Upper lobe of left lung (tissue), 6 donors: ENCODE results near the gene BTBD2. TPM values are rescaled to one million over a fixed set of nuclear protein-coding genes. Genes with fewer than 3 reads are reported as not detected.

Experiments used
- ATAC-seq, 2 donors: fragments of 200-7000 bp; cut with Tn5 transposase; one replicate each; pipeline ENCODE4 v1.9.1; 2022; ENCODE audit warnings: mild to moderate bottlenecking in 2 of 2, moderate library complexity in 2 of 2; ENCODE audit not compliant: low FRiP score in 2 of 2
- DNase-seq, 2 donors: peaks; one replicate each; pipeline ENCODE4 v3.0.0-alpha.2; 2019 to 2020
- H3K27ac ChIP-seq, 4 donors: fragments of 200-600 bp; sonication (generic); one replicate each; pipeline ENCODE4 v1.5.1; 2016 to 2019
- H3K27me3 ChIP-seq, 4 donors: fragments of 200-600 bp; sonication (generic); one replicate each; pipeline ENCODE4 v1.5.1; 2017 to 2019
- H3K36me3 ChIP-seq, 4 donors: fragments of 200-600 bp; sonication (generic); one replicate each; pipeline ENCODE4 v1.5.1; 2016 to 2019
- H3K4me1 ChIP-seq, 4 donors: fragments of 200-600 bp; sonication (generic); one replicate each; pipeline ENCODE4 v1.5.1; 2018 to 2019
- H3K4me3 ChIP-seq, 4 donors: fragments of 200-600 bp; sonication (generic); one replicate each; pipeline ENCODE4 v1.5.1; 2017 to 2019; ENCODE audit warnings: mild to moderate bottlenecking in 2 of 4, moderate library complexity in 1 of 4
- H3K9me3 ChIP-seq, 4 donors: fragments of 200-600 bp; sonication (generic); one replicate each; pipeline ENCODE4 v1.5.1; 2018 to 2019
- EP300 ChIP-seq, 4 donors: sonication (generic); formaldehyde crosslinking; IDR thresholded peaks; one replicate each; pipeline ENCODE4 v1.5.1; 2017; ENCODE audit warnings: antibody characterized with exemption in 4 of 4, control low read depth in 2 of 4
- POLR2A ChIP-seq, 4 donors: fragments of 450-650 bp; IDR thresholded peaks; one replicate each; pipeline ENCODE4 v1.5.1; 2016 to 2017; ENCODE audit warnings: antibody characterized with exemption in 4 of 4, mild to moderate bottlenecking in 2 of 4
- POLR2AphosphoS5 ChIP-seq, 2 donors: sonication (generic); formaldehyde crosslinking; IDR thresholded peaks; one replicate each; pipeline ENCODE4 v1.5.1; 2017; ENCODE audit warnings: antibody characterized with exemption in 2 of 2
- WGBS, 2 donors: methylation state at CpG; one replicate each; pipeline ENCODE4 v1.1.5; 2017 to 2018; 5-methylcytosine and 5-hydroxymethylcytosine counted together
- total RNA-seq, 6 donors: library from RNA; depleted of rRNA in 4 of 6; stranded (reverse); fragments of >200 nt in 4 of 6; gene quantifications; one replicate each; pipeline versions ENCODE4 v1.1.0 to v1.2.1, GENCODE V29; 2016 to 2021
- TF ChIP-seq, protein P1 (sequence below), 6 experiments: fragments of 450-650 bp in 4 of 6; fragments of 200-600 bp in 2 of 6; sonication (generic) in 2 of 6; IDR thresholded peaks; one replicate each; pipeline ENCODE4 v1.5.1; 2016 to 2019; ENCODE audit warnings: antibody characterized with exemption in 6 of 6
- donor health status: DM: no; HTN: no; CAD: no; lungs with moderate emphysema.
- donor health status: DM: no; HTN: yes; CAD: no; lungs with severe emphysema.

Gene BTBD2
- total RNA-seq, 6 donors from 2014 or later, result 49.0 to 87.3 (median 69.8) TPM

DNA sequence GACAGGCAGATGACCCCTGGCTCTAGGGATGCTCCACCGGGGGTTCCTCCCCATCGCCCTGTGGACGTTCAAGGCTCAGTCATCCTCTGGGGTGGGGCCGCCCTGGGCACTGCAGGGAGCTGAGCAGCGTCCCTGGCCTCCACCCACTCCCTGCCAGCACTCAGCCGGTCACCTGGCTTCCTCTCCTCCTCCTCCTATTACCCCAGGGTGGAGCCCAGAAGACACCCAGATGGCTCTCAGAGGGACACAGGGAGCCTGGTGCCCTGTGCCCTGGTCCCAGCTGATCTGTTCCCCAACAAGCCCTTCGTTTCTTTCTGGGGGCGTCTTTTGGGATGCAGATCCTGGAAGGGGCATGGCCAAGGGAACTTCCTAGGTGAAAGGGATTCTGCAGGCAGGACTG, 39.2 kb upstream of the BTBD2 start:
- H3K36me3 ChIP-seq, result no peaks in the 10 kb centered on the region
- peaks cover 69 to 79% (median 73%) of the 10 kb centered on the region in 4 donors for H3K4me1 ChIP-seq
- DNase-seq (no peak), ATAC-seq (no peak)
- H3K4me3 ChIP-seq, result no peak overlapping the region
- peak overlapping the region; percentile 49 to 100 (median 98) for H3K27ac ChIP-seq
- H3K9me3 ChIP-seq, result no peaks in the 10 kb centered on the region
- no peaks in the 10 kb centered on the region for H3K27me3 ChIP-seq
- TF ChIP-seq POLR2A (IDR thresholded peaks at IDR 0.05) (no peak), EP300 (IDR thresholded peaks at IDR 0.05) (no peak), POLR2AphosphoS5 (IDR thresholded peaks at IDR 0.05) (no peak)
- TF ChIP-seq, protein P1, sequence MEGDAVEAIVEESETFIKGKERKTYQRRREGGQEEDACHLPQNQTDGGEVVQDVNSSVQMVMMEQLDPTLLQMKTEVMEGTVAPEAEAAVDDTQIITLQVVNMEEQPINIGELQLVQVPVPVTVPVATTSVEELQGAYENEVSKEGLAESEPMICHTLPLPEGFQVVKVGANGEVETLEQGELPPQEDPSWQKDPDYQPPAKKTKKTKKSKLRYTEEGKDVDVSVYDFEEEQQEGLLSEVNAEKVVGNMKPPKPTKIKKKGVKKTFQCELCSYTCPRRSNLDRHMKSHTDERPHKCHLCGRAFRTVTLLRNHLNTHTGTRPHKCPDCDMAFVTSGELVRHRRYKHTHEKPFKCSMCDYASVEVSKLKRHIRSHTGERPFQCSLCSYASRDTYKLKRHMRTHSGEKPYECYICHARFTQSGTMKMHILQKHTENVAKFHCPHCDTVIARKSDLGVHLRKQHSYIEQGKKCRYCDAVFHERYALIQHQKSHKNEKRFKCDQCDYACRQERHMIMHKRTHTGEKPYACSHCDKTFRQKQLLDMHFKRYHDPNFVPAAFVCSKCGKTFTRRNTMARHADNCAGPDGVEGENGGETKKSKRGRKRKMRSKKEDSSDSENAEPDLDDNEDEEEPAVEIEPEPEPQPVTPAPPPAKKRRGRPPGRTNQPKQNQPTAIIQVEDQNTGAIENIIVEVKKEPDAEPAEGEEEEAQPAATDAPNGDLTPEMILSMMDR (IDR thresholded peaks at IDR 0.05), result no peak
- 84 to 90% methylated on average over 5 to 6 of the region's 8 CpGs for WGBS, 2 donors

DNA sequence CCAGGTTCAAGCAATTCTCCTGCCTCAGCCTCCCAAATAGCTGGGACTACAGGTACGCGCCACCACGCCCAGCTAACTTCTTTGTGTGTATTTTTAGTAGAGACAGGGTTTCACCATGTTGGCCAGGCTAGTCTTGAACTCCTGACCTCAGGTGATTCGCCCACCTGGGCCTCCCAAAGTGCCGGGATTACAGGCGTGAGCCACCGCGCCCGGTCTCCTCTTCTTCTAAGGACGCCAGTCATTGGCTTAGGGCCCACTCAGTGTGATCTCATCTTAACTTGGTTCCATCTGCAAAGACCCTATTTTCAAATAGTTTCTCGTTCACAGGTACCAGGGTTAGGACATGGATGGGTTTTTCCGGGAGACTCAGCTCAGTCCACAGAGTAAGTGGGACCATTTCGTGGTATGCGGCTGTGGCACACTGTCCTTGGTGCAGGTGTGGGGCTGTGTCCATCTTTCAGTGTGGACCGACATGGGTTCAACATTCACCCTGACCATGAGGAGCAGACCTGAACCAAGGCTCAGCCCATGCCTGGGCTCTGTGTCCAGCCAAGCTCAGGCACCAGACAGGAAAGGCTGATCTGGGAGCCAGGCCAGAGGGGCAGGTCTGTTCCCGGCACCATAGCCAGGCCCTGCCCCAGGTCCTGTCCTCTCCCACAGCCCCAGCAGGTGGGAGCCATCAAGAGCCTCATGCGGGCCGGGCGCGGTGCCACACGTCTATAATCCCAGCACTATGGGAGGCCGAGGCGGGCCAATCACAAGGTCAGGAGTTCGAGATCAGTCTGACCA, 38.3 kb upstream of the BTBD2 start:
- TF ChIP-seq POLR2AphosphoS5 (IDR thresholded peaks at IDR 0.05) (peak; percentile 78 to 89), EP300 (IDR thresholded peaks at IDR 0.05) (peak in 1 of 4 donors; percentile 36)
- TF ChIP-seq, protein P1 (IDR thresholded peaks at IDR 0.05), result no peak
- H3K4me3 ChIP-seq, result no peak overlapping the region
- no peaks in the 10 kb centered on the region for H3K9me3 ChIP-seq
- H3K27ac ChIP-seq, result peak overlapping the region; percentile 49 to 100 (median 98)
- H3K36me3 ChIP-seq, result peaks cover 0 to 9% (median 3%) of the 10 kb centered on the region in 4 donors
- DNase-seq (peak; percentile 84 to 93), ATAC-seq (no peak)
- WGBS, 2 donors, result 79 to 84% methylated on average over 19 to 23 of the region's 24 CpGs
- peaks cover 66 to 79% (median 72%) of the 10 kb centered on the region in 4 donors for H3K4me1 ChIP-seq
- H3K27me3 ChIP-seq, result no peaks in the 10 kb centered on the region

DNA sequence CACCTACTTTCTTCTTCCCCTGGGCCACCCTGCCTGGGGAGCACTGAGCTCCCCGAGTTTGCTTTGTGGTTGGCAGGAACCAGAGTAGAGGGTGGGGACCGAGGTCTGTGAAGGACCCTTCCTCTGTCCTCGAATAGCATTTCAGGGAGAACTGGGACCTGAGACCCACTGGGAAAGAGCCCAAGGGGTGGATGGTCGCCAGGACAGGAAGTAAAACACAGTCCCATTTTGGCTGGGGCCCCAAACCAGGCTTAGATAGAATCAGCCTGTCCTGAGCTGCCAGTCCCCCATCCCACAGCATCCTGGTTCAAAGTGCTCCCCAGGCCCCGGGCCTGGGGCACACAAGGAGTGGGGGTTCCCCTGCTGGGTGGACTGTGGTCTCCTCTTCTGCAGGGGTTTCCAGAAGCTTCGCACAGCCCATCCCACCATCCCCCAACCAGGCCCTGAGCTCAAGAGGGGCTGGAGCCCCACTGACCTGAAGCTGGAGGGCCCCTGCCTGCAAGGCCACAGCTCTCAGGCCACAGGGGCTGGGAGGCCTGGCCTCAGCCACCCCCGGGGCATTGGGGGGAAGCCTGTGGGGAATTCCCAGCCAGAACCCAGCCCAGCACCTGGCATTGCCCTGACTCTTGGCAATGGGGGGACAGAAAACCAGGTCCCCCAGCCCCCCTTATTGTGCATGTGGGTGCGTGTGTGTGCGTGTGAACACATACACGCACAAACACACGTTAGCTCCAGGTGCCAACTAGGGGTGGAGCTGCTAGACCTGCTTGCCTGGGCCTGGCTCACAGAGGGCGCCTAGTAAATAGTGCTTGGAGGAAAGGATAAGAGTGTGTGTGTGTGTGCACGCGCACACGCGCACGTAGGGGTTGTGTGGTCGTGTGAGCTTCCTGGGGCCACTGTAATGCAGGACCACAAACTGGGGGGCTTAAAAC, 36.5 kb upstream of the BTBD2 start:
- Histone ChIP-seq H3K27me3 (no peaks in the 10 kb centered on the region), H3K27ac (peak overlapping the region; percentile 95 to 100 (median 97)), H3K36me3 (peaks cover 0 to 25% (median 11%) of the 10 kb centered on the region in 4 donors), H3K4me3 (peak overlapping the region in 2 of 4 donors; percentile 99 to 100), H3K9me3 (no peaks in the 10 kb centered on the region), H3K4me1 (peaks cover 74 to 81% (median 78%) of the 10 kb centered on the region in 4 donors)
- DNase-seq (peak in 1 of 2 donors; percentile 41), ATAC-seq (no peak)
- TF ChIP-seq, protein P1 (IDR thresholded peaks at IDR 0.05), result no peak
- TF ChIP-seq POLR2AphosphoS5 (IDR thresholded peaks at IDR 0.05) (no peak), POLR2A (IDR thresholded peaks at IDR 0.05) (no peak), EP300 (IDR thresholded peaks at IDR 0.05) (no peak)
- WGBS, 2 donors, result 36 to 43% methylated on average over 14 to 16 of the region's 18 CpGs

DNA sequence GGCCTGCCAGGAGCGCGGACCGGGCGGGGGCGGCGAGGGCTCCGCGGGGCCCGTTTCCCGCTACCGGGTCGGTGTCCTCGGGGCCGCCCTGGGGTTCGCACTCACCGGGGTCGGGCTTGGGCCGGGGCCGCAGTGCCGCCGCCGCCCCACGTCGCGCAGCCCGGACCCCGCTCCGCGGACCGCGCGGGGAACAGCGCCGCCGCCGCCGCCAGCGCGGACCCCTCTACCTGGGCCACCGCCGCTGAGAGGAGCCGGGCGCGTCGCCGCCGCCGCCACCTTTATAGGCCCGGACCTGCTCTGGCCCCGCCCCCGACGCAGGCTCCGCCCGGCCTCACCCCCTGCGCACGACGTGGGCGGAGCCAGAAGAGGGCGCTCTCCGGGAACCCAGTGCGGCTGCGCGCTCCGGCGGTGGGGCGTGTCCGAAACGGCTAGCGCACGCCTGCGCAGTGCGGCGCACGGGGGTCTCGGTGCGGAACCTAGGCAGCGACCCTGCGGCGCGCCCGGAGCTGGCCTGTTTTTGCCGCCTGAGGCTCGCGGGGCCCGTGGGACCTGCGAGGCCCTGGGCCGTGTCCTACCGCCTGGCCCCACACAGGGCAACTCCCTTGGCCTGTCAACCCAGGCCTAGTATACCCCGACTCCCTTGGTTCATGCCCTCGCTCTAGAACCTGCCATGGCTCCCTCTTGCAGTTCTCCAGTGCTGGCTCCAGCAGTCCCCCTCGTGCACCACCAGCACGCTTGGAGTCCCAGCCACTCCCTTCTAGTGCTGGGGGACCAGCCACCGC, 35.7 kb upstream of the BTBD2 start, which contains the start of gene MKNK2:
Gene MKNK2 (minus strand): TSS at position 254 of the 782 bp plus-strand sequence. CDS start 393 bp downstream, outside the sequence.
- peak; percentile 86 to 91 for ATAC-seq
- no peaks in the 10 kb centered on the region for H3K9me3 ChIP-seq
- 6 to 20% methylated on average over 9 to 14 of the region's 93 CpGs for WGBS, 2 donors

More for the DNA sequence above, 35.7 kb upstream of the BTBD2 start, which contains the start of gene MKNK2:
- H3K36me3 ChIP-seq, result peaks cover 2 to 33% (median 17%) of the 10 kb centered on the region in 4 donors
- H3K27ac ChIP-seq, result peak within 1 kb of the TSS; percentile 95 to 100 (median 98)
- peak; percentile 93 to 99 for DNase-seq
- peak within 1 kb of the TSS; percentile 95 to 100 (median 100) for H3K4me3 ChIP-seq
- peak in 3 of 4 donors; percentile 99 to 100 (median 99) for TF ChIP-seq POLR2A (IDR thresholded peaks at IDR 0.05)
- TF ChIP-seq EP300 (IDR thresholded peaks at IDR 0.05), result peak in 1 of 4 donors; percentile 59
- TF ChIP-seq POLR2AphosphoS5 (IDR thresholded peaks at IDR 0.05), result peak; percentile 97 to 100
- TF ChIP-seq, protein P1 (IDR thresholded peaks at IDR 0.05), result peak in 5 of 6 experiments; percentile 70 to 95 (median 86)
- no peaks in the 10 kb centered on the region for H3K27me3 ChIP-seq
- H3K4me1 ChIP-seq, result peaks cover 75 to 81% (median 78%) of the 10 kb centered on the region in 4 donors
